HG03521 (cell line): Measurements from ENCODE around the gene ATXN1.
"Not testable (repeated sequence)": the region's sequence is repeated elsewhere in the genome, so short reads cannot be mapped to it uniquely, and the experiment has no call there.

ENCODE experiments used
- ATAC-seq: cut with Tn5 transposase; IDR thresholded peaks from one replicate; pipeline ENCODE4 v1.9.1; 2021; ENCODE audit warnings: mild to moderate bottlenecking, moderate library complexity; ENCODE audit not compliant: unreplicated experiment

The ATXN1 gene

DNA sequence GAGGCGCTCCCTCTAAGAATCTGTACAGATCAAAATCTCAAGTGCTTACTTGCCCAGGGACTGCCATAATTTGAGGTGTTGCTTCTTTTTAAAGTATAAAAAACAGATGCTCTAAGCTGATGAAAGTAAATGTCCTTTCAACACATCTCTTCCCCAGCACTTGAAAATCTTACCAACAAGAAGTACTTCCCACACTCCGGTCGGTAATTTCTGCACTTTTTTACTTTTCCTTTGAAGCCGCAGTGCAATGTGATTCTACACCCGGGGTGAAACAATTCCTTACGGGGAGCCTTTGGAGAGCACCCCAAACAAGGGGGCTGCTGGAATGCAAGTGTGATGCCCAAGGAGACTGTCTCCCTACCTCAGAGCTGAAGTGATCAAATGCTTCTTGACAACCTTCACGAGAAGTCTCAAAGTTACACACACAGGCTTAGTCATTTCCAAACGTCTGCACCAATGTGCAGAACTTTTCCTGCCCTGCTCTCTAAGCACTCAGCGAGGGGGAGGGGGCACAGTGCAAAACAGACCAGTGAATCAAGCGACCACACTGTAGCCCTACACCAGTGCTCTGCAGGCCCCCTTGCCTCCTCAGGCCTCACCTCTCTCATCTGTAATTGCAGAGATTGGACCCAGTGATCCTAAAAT is 56.7 kb downstream of the ATXN1 start:
- no peak for ATAC-seq

DNA sequence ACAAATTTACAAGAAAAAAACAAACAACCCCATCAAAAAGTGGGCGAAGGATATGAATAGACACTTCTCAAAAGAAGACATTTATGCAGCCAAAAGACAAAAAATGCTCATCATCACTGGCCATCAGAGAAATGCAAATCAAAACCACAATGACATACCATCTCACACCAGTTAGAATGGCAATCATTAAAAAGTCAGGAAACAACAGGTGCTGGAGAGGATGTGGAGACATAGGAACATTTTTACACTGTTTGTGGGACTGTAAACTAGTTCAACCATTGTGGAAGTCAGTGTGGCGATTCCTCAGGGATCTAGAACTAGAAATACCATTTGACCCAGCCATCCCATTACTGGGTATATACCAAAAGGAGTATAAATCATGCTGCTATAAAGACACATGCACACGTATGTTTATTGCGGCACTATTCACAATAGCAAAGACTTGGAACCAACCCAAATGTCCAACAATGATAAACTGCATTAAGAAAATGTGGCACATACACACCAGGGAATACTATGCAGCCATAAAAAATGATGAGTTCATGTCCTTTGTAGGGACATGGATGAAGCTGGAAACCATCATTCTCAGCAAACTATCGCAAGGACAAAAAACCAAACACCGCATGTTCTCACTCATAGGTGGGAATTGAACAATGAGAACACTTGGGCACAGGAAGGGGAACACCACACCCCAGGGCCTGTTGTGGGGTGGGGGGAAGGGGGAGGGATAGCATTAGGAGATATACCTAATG is 58.5 kb downstream of the ATXN1 start:
- ATAC-seq, result not testable (repeated sequence)

DNA sequence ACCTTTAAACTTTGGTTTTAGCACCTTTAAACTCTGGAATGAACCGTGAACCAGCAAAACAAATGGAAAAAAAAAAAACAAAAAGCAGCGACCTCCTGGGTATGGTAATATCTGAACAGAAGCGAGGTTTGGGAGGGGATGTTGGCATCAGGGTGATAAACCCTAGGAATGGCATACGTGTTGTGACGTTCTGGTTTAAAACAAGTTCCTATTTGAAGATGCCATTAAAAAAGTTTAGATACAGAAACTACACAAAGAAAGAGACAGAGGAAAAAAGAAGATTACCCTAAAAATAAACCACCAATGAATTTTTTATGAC is 60.4 kb downstream of the ATXN1 start:
- no peak for ATAC-seq

DNA sequence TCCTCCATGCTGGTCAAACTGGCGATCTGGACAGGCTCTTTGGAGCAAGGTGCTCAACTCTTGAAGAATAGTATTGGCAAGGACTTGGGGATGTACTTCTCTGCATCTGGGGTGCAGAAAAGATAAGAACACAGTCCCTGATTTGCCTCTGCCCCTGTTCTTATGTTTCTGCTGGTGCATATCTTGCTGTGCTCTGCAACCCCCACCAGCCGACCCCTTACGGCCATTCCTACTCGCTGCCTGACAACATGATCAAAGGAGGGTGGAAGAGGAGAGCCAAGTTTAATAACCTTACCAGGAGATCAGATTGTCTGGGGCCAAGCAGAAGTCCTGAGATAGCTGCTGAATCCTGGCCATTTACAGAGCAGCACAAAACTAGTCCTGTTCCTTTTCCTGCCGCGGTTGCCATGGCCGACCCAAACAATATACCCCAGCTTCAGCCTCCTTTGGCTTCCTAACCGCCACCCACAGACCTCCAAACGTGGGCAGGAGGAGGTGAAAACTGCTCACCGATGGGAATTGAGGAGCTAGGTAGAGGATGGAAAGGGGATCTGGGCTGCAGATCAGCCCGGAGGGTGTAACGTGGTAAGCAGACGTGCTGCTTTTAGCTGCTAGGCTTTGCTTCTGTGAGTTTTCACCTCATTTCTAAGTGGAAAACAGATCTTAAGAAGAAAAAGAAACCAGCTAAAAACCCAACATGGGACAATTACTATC is 60.9 kb downstream of the ATXN1 start:
- ATAC-seq, result no peak

DNA sequence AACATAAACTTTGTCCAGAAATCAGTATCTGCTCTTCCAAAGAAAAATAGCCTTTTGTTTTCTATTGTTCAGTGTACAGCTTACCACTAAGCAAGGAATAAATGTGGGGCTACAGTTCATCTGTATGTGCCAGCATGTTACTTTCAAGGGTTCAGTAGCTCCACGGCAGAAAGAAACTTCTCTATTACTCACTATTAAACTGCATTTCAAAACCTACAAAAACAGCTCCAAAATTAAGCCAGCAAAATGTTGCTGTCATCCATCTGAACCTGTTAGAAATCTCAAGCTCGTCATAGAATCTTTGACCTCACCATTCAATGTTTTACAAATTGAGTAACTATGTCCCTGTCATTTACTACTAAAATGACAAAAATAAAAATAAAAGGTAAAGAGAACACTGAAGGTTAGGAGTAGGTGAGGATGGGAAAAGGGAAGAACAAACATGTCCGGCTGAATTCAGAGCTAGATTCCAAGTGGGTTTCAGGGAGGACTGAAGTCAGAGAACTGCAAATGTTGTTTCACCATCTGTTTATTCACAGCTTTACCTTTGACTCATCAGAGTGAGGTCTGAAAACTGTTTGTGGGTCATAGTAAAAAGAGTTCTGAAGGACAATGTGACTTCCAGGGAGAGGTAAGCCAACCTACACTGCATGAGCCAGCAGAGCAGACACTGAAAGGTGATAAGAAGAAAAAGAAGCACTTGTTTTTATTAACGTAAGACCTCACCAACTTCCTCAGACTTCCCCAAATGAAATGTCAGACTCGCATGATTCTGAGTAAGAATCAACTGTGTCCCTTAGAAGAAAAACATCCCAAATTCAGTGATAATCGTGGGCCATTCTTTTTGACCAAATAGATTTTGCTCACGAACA is 62.0 kb downstream of the ATXN1 start:
- ATAC-seq, result no peak

DNA sequence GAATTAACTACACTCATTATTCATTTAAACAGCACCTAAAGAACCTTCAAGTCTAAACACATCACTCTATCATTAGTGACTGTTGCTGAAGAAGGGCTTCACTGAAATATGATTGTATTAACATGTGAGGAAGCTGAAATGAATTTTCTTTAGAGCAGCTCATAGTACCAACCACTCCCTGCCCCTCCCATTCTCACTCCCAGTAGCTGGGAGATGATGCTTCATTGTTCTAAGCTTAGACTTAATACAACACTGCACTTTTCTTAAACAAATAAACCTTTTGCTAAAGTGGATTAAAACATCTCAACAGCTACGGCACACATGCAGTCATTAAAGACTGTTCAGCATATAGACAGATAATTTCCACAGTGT is 63.1 kb downstream of the ATXN1 start:
- ATAC-seq, result no peak

DNA sequence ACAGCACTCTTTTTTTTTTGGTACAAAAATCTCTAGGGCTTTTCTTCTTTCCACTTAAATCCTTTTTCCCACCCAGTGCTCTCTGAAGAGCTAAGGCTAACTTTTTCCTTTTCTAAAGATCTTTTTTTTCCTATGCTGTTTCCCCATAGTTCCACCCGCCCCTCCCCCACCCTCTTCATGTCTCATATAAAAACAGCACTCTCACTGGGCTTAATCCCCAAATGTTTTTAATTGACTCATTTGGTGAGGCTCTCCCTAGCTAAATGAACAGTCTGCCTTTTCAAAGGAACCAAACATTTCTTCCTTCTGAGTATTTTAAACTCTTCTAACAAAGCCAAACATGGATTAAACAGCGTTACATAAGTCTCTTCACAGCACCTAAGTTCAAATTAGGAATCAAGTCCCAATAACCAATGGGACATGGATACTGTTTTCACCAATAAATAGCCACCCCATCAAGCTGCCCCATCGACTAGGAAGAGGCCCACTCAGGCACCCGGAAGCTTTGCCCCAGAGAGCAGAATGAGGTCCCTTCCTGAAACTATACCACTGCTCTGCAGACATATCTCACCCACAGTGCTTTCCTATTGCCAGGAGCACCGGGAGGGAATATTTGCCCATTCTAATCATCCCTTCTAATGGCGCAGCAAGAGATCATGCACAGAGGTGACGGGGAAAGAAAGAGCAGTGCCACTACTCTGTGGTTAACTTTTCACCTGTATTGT is 63.7 kb downstream of the ATXN1 start:
- ATAC-seq, result no peak

DNA sequence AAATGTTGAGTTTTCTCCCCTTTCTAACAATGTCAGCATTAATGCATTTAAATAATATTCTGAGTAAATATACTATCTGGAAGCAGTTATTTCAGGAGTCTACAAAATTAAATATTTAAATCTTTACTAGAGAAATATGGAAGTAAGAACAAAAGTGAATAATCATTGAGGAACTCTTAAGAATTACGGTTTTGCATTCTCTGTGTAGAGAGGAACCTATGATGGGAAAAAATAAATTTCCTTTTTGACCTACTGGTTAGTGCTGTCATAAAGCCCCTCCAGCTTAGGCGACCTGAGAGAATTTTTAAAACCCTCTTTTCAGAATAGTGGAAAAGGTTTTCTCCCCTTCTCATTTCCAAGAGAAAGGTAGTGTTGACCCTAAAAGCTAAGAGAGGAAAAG is 64.8 kb downstream of the ATXN1 start:
- no peak for ATAC-seq

DNA sequence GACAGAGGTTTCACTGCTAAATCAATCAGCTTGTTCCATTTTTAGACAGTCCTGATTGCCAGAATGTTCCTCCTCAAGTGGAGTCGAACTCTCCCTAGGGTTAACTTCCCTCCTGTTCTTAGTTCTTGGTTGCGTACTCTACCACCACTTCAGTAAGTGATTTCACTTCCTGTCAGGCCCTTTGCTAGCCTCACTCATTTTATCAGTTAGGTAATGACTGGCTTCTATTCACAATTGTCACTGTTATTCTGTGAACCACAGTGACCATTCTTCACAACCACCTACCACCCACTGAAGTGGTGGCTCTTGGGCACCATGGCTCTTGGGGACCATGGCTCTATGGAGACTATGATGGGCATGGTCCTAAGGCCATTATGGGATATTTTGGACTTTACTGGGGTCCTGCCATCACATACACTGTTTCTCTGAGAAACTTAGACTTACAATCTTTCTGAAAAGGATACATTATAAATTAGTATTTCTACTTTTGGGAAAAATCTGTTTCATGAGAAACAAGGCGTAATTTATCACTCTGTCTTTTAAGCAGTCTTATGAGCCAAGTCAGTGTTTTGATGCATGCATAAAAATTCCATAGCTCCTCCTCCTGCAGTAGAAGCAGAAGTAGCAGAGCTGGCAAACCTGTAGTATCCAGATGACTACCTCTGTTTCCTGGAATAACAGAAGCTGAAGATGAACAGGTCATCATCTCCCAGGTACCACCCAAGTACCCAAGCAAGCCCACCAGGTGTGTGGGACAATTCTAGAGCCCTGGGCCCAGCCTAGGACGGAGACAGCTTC is 66.3 kb downstream of the ATXN1 start:
- no peak for ATAC-seq

DNA sequence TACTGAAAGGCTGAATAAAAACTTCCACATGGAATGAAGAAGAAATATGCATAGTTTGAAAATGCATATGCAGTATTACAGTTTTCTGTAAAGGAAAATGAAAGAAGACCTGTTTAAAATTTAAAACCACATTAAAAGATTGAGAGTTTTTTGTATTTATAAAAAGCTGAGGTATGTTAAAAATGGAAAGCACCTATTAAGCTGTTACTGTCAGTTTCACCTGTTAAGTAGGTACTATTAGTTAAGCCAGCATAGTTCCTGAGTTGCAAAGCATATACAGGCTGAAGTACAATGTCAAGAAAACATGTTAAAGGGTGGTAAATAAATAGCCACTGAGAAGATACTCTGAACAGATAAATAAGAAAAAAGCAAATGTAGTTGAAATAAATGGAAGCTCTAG is 69.9 kb downstream of the ATXN1 start:
- ATAC-seq, result no peak

DNA sequence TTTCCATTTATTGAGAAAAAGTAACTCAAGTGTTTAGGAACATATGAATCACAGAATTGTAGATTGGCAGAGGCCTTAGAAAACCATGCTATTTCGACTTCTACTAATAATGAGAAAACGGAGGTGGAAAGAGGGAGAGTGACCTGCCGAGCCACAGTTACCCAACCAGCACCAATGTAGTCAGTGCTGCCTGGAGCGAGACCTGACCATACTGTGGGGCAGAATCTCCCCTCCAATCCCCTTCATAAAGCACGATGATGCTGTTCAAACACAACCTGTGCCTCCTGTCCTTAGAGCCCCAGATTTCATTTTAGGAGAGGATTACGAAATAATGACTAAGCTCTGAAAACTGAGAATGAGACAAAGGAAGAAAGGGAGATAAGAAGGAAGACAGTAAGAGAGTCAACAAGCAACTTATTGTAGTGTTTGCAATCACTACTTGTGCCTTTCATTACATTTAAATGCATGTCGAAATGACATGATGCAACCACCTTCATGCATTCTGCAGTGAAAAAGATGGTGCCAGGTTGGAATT is 70.6 kb downstream of the ATXN1 start:
- ATAC-seq, result peak; percentile 68

DNA sequence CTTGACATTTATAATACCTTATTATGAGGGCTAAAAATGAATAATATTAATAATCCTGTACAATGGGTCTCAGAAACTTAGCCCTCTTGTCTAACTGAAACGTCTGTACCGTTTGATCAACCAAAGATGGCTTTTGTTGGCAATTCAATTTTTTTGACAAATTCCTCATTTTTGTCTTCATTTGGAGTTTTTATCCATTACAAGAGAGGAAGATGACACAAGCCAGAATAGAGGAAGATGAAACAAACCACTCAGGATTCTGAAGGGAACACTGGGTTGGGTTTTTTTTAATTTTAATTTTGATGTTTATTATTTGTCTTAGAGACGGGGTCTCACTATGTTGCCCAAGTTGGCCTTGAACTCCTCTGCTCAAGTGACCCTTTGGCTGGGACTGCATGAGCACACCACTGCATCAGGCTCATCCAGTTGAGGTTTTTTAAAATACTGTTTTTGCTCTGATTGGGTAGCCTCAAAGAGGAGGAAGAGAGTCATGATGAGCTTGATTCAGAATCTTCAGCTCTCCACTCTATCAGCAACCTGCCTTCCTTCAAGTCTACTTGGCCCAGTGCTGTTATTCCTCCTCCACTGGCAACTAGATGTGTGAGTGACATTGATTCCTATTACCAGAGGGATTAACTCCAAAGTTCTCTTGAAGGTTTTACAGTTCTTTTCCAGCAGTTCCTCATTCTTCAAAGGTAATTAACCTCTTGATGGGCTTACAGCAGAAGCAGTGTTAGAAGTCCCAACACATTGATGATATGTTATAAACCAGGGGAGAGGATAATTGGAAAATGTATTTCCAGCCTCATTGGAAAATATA is 71.3 kb downstream of the ATXN1 start:
- ATAC-seq, result no peak

DNA sequence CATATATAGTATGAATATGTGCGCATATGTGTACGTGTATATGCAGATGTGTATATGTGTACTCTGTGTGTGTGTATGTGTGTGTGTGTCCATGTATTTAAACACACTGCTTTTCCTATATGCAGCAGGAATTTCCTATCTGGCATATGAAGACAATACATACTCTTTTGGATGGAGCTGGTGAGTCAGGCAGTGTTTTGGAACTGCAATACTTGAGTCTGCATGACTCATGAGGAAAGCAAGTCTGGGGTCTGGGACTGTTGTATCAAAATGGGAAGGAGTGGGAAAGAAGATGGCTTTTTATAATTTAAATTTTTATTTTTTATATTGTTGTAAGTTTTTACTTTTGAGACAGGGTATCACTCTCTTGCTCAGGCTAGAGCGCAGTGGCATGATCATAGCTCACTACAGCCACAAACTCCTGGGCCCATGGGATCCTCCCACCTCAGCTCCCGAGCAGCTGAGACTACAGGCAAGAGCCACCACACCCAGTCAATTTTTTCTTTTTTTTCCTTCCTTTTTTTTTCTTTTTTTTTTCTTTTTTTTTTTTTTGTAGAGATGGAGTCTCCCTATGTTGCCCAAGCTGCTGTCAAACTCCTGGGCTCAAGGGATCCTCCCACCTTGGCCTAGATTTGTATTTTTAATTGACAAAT is 72.2 kb downstream of the ATXN1 start:
- ATAC-seq, result no peak

DNA sequence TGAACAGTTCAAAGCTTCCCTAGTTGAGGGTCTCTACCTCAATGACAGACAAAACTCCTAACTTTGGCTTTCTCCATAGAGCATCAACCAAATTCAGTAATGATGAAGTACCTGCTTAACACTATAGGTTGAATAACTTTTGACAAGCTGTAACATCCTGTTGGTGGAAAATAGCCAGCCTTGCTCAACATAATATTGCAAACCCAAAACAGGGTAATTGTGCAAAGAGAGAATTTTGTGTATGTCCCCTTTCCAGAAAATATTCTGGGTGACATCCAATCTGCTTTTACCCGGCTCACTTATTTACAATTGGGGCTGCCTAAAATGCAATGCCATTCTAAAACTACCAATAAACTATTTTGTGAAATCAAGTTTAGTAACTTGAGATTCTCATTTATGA is 72.8 kb downstream of the ATXN1 start:
- ATAC-seq, result no peak

DNA sequence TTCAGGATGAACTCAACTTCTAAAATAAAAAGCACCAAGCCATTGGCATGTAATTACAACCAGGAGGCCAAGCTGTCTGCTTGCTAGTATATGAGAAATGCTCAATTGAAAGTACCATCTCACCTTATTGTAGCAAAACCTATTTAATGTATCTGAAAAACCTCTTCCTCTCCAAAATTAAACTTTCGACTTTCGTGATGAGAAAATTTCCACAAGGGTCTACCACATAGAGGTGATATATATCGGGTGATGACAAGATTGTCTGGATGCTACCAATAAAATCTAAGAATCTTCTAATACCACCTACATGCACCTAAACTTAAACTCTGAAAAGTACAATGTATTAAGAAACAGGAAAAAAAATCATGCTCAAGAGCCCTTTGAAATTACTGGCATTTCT is 74.2 kb downstream of the ATXN1 start:
- ATAC-seq, result no peak

DNA sequence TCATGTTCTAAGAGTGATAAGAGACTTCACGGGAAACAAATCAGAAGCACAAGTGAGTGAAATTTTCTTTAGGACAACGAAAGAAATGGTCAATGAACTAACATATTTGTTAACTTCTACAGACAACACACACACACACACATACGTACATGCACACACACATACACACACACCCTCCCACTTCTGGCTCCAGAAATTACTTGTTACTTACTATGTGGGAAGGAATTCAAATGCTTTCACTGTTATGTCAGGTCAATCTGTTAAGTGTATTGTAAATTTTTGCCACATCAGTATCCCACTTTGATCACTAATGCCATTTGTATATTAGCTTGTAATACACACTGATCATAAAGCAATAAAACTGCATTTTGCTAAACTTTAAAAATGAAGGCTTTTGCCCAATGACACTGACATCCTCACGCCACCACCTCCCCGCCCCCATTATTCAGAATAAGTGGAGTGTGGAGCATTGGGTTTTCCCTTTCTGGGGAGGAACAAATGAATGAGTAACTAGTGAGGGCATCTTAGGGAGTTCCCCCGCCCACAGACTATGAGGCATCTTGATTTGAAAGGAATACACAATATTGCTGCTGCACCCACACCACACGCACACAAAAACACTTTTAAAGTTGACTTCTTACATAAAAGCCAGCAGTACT is 76.2 kb downstream of the ATXN1 start:
- ATAC-seq, result no peak

DNA sequence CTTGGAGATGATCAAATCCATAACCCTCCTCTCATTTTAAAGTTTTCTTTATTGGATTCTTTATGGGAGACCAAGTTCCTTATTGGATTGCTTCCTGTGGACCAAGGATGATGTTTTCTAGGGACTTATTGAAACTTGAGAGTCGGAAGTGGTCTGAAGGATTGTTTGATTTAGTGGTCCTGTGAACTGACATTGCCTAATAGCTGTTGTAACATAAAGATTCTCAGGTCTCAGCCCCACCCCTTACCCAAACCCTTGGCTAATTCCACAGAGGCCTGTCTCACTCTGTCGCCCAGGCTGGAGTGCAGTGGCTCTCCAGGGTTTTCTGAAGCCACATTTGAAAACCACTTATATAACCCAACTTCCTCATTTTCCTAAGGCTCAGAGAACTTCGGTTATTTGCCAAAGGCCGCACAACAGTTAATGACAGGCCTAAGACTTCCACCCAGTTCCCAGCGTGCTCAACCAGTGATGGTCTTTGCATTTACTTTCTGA is 77.0 kb downstream of the ATXN1 start:
- ATAC-seq, result no peak
